Middle frontal gyrus (tissue), 1 donor: ENCODE measurements around the gene ACLY.
A peak's percentile ranks its signal among the peaks of the same experiment; 100 is the strongest.
"Not testable (repeated sequence)": the region's sequence is repeated elsewhere in the genome, so short reads cannot be mapped to it uniquely, and the experiment has no call there.

Source experiments
- DNase-seq: peaks from one replicate; pipeline ENCODE4 v3.0.0-alpha.2; 2015; ENCODE audit warnings: low spot score; ENCODE audit errors: extremely low spot score

Gene ACLY

GRCh38 chr17:41873559-41874292 is 45.0 kb downstream of the ACLY start:
- DNase-seq, result no peak

- DNase-seq, result no peak
Measured at GRCh38 chr17:41871789-41872188, 47.0 kb downstream of the ACLY start.

- DNase-seq, result no peak
Measured at GRCh38 chr17:41870627-41871026, 48.1 kb downstream of the ACLY start.

- no peak for DNase-seq
Measured at GRCh38 chr17:41870097-41870496, 48.7 kb downstream of the ACLY start.

- DNase-seq, result no peak
Measured at GRCh38 chr17:41869426-41869825, 49.3 kb downstream of the ACLY start.

- no peak for DNase-seq
Measured at GRCh38 chr17:41868568-41868967, 50.2 kb downstream of the ACLY start.

GRCh38 chr17:41865596-41865893 is 53.2 kb downstream of the ACLY start:
- DNase-seq, result no peak

GRCh38 chr17:41864836-41865595 is 53.7 kb downstream of the ACLY start, which contains the start of gene KLHL11:
Gene KLHL11 (minus strand): TSS chr17:41865423. CDS start chr17:41865370, 53 bp downstream.
- peak; percentile 87 for DNase-seq

- DNase-seq, result no peak
Measured at GRCh38 chr17:41864498-41864835, 54.3 kb downstream of the ACLY start.

GRCh38 chr17:41863074-41863848 is 55.5 kb downstream of the ACLY start:
- DNase-seq, result no peak

GRCh38 chr17:41860254-41860931 is 58.4 kb downstream of the ACLY start:
- no peak for DNase-seq

- not testable (repeated sequence) for DNase-seq
Measured at GRCh38 chr17:41851382-41851781, 67.4 kb downstream of the ACLY start.

- no peak for DNase-seq
Measured at GRCh38 chr17:41849251-41849990, 69.3 kb downstream of the ACLY start.

- DNase-seq, result no peak
Measured at GRCh38 chr17:41848788-41849187, 70.0 kb downstream of the ACLY start.

GRCh38 chr17:41844971-41845370 is 73.8 kb downstream of the ACLY start:
- no peak for DNase-seq

- not testable (repeated sequence) for DNase-seq
Measured at GRCh38 chr17:41840781-41841180, 78.0 kb downstream of the ACLY start.

GRCh38 chr17:41839448-41839847 is 79.3 kb downstream of the ACLY start:
- not testable (repeated sequence) for DNase-seq

- no peak for DNase-seq
Measured at GRCh38 chr17:41837761-41838538, 80.8 kb downstream of the ACLY start, which contains the start of gene KLHL10. Gene KLHL10 (plus strand): TSS chr17:41837825. CDS start chr17:41837933, 108 bp downstream.

GRCh38 chr17:41836550-41837196 is 82.1 kb downstream of the ACLY start:
- no peak for DNase-seq
